ENCODE measurements around the gene GNLY.

Gene GNLY

GRCh38 chr2:85647823-85648526, 46.2 kb upstream of the GNLY start:
- Histone ChIP-seq H3K79me2 (ENCODE audit: insufficient read depth, low read length) (no peaks in the 10 kb centered on the region), H3K9me2 (replicated peaks; ENCODE audit: insufficient read depth, low read length) (no peaks in the 10 kb centered on the region), H3F3A (ENCODE audit: insufficient read depth) (no peaks in the 10 kb centered on the region), H3K27ac (ENCODE audit: low read depth, low read length) (no peak overlapping the region), H3K4me2 (ENCODE audit: low read depth, low read length, poor library complexity, severe bottlenecking) (no peak overlapping the region), H3K9ac (ENCODE audit: low read length) (no peak overlapping the region), H2AFZ (ENCODE audit: low read depth, low read length, severe bottlenecking) (no peak overlapping the region), H3K36me3 (ENCODE audit: low read length) (peaks cover 22% of the 10 kb centered on the region), H3K4me3 (ENCODE audit: insufficient read depth, low read length, poor library complexity, severe bottlenecking) (no peak overlapping the region), H4K20me1 (ENCODE audit: low read depth, low read length) (0 out of 2 replicates have a peak, but pooled peaks cover 8% of the 10 kb centered on the region), H3K27me3 (ENCODE audit: low read length) (no peaks in the 10 kb centered on the region), H3K9me3 (ENCODE audit: insufficient read depth, low read length) (no peaks in the 10 kb centered on the region)
- TF ChIP-seq EZH2phosphoT487 (conservative IDR thresholded peaks at IDR 0.05; ENCODE audit: low read length) = no peak
- TF ChIP-seq CTCF (IDR thresholded peaks at IDR 0.05; ENCODE audit: insufficient read depth, low read length, poor library complexity, severe bottlenecking) = no peak

- Histone ChIP-seq H3K4me2 (ENCODE audit: low read depth, low read length, poor library complexity, severe bottlenecking) (no peak overlapping the region), H3K36me3 (ENCODE audit: low read length) (peaks cover 22% of the 10 kb centered on the region), H3K9me3 (ENCODE audit: insufficient read depth, low read length) (no peaks in the 10 kb centered on the region), H3K27me3 (ENCODE audit: low read length) (no peaks in the 10 kb centered on the region), H3F3A (ENCODE audit: insufficient read depth) (no peaks in the 10 kb centered on the region), H3K4me3 (ENCODE audit: insufficient read depth, low read length, poor library complexity, severe bottlenecking) (no peak overlapping the region), H4K20me1 (ENCODE audit: low read depth, low read length) (0 out of 2 replicates have a peak, but pooled peaks cover 8% of the 10 kb centered on the region), H3K9ac (ENCODE audit: low read length) (no peak overlapping the region), H2AFZ (ENCODE audit: low read depth, low read length, severe bottlenecking) (no peak overlapping the region), H3K9me2 (replicated peaks; ENCODE audit: insufficient read depth, low read length) (no peaks in the 10 kb centered on the region), H3K79me2 (ENCODE audit: insufficient read depth, low read length) (no peaks in the 10 kb centered on the region), H3K27ac (ENCODE audit: low read depth, low read length) (no peak overlapping the region)
- TF ChIP-seq EZH2phosphoT487 (conservative IDR thresholded peaks at IDR 0.05; ENCODE audit: low read length) = no peak
- TF ChIP-seq CTCF (IDR thresholded peaks at IDR 0.05; ENCODE audit: insufficient read depth, low read length, poor library complexity, severe bottlenecking) = peak; percentile 31
These were observed 45.5 kb upstream of the GNLY start for GRCh38 chr2:85648619-85649018.

- TF ChIP-seq CTCF (IDR thresholded peaks at IDR 0.05; ENCODE audit: insufficient read depth, low read length, poor library complexity, severe bottlenecking) (no peak), EZH2phosphoT487 (conservative IDR thresholded peaks at IDR 0.05; ENCODE audit: low read length) (no peak)
- H3K27me3 ChIP-seq (ENCODE audit: low read length) = no peaks in the 10 kb centered on the region
- no peak overlapping the region for H3K9ac ChIP-seq (ENCODE audit: low read length)
- H2AFZ ChIP-seq (ENCODE audit: low read depth, low read length, severe bottlenecking) = no peak overlapping the region
- peaks cover 19% of the 10 kb centered on the region for H3K36me3 ChIP-seq (ENCODE audit: low read length)
- H3F3A ChIP-seq (ENCODE audit: insufficient read depth) = no peaks in the 10 kb centered on the region
- H3K27ac ChIP-seq (ENCODE audit: low read depth, low read length) = no peak overlapping the region
- H3K4me3 ChIP-seq (ENCODE audit: insufficient read depth, low read length, poor library complexity, severe bottlenecking) = no peak overlapping the region
- no peaks in the 10 kb centered on the region for H3K9me2 ChIP-seq (replicated peaks; ENCODE audit: insufficient read depth, low read length)
- H3K79me2 ChIP-seq (ENCODE audit: insufficient read depth, low read length) = no peaks in the 10 kb centered on the region
- no peaks in the 10 kb centered on the region for H3K9me3 ChIP-seq (ENCODE audit: insufficient read depth, low read length)
- 0 out of 2 replicates have a peak, but pooled peaks cover 8% of the 10 kb centered on the region for H4K20me1 ChIP-seq (ENCODE audit: low read depth, low read length)
- H3K4me2 ChIP-seq (ENCODE audit: low read depth, low read length, poor library complexity, severe bottlenecking) = no peak overlapping the region
These were observed 44.7 kb upstream of the GNLY start for GRCh38 chr2:85649201-85650190.
